Neural progenitor cell (in vitro differentiated cells): ENCODE data around the gene PPFIA2. TPM values are rescaled to one million over a fixed set of nuclear protein-coding genes. Genes with fewer than 3 reads are reported as not detected.

Source experiments
- DNase-seq: peaks from one replicate; pipeline ENCODE4 v3.0.0-alpha.2; 2016; ENCODE audit warnings: low spot score
- H2AFZ ChIP-seq: fragments of 200-600 bp; sonication (generic); replicated peaks from 2 replicates; pipeline ENCODE4 v1.6.1; 2016; ENCODE audit warnings: antibody characterized with exemption
- H3F3A ChIP-seq: fragments of 200-600 bp; sonication (generic); 2 replicates; pipeline ENCODE4 v1.6.1; 2016; ENCODE audit warnings: antibody characterized with exemption, low read depth
- H3K27ac ChIP-seq: fragments of 200-600 bp; sonication (generic); 2 replicates; pipeline ENCODE4 v1.5.1; 2016; ENCODE audit warnings: mild to moderate bottlenecking
- H3K27me3 ChIP-seq: fragments of 200-600 bp; sonication (generic); 2 replicates; pipeline ENCODE4 v1.6.1; 2016; ENCODE audit warnings: mild to moderate bottlenecking, moderate library complexity
- H3K36me3 ChIP-seq: fragments of 200-600 bp; sonication (generic); 2 replicates; pipeline ENCODE4 v1.5.1; 2016
- H3K4me1 ChIP-seq: fragments of 200-600 bp; sonication (generic); 2 replicates; pipeline ENCODE4 v1.6.1; 2016; ENCODE audit warnings: mixed run types
- H3K4me2 ChIP-seq: fragments of 200-600 bp; sonication (generic); 2 replicates; pipeline ENCODE4 v1.6.1; 2016
- H3K4me3 ChIP-seq: fragments of 200-600 bp; sonication (generic); 2 replicates; pipeline ENCODE4 v1.5.1; 2016
- H3K79me2 ChIP-seq: fragments of 200-600 bp; sonication (generic); 2 replicates; pipeline ENCODE4 v1.6.1; 2016; ENCODE audit warnings: low read depth
- H3K9ac ChIP-seq: fragments of 200-600 bp; sonication (generic); 2 replicates; pipeline ENCODE4 v1.6.1; 2016
- H3K9me3 ChIP-seq: fragments of 200-600 bp; sonication (generic); 2 replicates; pipeline ENCODE4 v1.5.1; 2016; ENCODE audit warnings: low read depth
- H4K20me1 ChIP-seq: fragments of 200-600 bp; sonication (generic); 2 replicates; pipeline ENCODE4 v1.6.1; 2016; ENCODE audit warnings: low read depth
- H3K27ac Mint-ChIP-seq: 3 replicates; pipeline ENCODE4 v1.8.0; 2021; ENCODE audit warnings: mixed read lengths
- H3K27me3 Mint-ChIP-seq: 2 replicates; pipeline ENCODE4 v1.8.0; 2022; ENCODE audit warnings: low read depth, mild to moderate bottlenecking, inconsistent platforms, moderate library complexity, mixed read lengths; ENCODE audit not compliant: insufficient read depth
- H3K36me3 Mint-ChIP-seq: 3 replicates; pipeline ENCODE4 v1.8.0; 2021; ENCODE audit warnings: mixed read lengths
- H3K4me1 Mint-ChIP-seq: 3 replicates; pipeline ENCODE4 v1.8.0; 2021; ENCODE audit warnings: mixed read lengths
- H3K4me3 Mint-ChIP-seq: 3 replicates; pipeline ENCODE4 v1.8.0; 2021; ENCODE audit warnings: mild to moderate bottlenecking, moderate library complexity, mixed read lengths
- H3K9me3 Mint-ChIP-seq: 3 replicates; pipeline ENCODE4 v1.8.0; 2020; ENCODE audit warnings: mixed read lengths
- CTCF ChIP-seq: fragments of 200-600 bp; sonication (generic); IDR thresholded peaks from 2 replicates; pipeline ENCODE4 v1.5.1; 2017; ENCODE audit warnings: antibody characterized with exemption, mild to moderate bottlenecking
- EZH2 ChIP-seq: fragments of 200-600 bp; sonication (generic); IDR thresholded peaks from 2 replicates; pipeline ENCODE4 v1.6.1; 2017; ENCODE audit warnings: antibody characterized with exemption, mild to moderate bottlenecking, moderate library complexity
- EZH2phosphoT487 ChIP-seq: fragments of 200-600 bp; sonication (generic); IDR thresholded peaks from 2 replicates; pipeline ENCODE4 v1.6.1; 2017; ENCODE audit warnings: antibody characterized with exemption
- total RNA-seq: library from RNA; depleted of rRNA; stranded (reverse); fragments of >200 nt; gene quantifications from 2 replicates; pipeline ENCODE4 v1.2.3, GENCODE V29; 2015; ENCODE audit warnings: low replicate concordance

The PPFIA2 gene
- total RNA-seq, 1 donor from 2014 or later: 1.4 TPM

- TF ChIP-seq EZH2 (no peak), CTCF (no peak), EZH2phosphoT487 (no peak)
- no peaks in the 10 kb centered on the region for H3K27me3 Mint-ChIP-seq
- DNase-seq: no peak
- H3K4me1 Mint-ChIP-seq: no peaks in the 10 kb centered on the region
- H3K36me3 ChIP-seq: no peaks in the 10 kb centered on the region
- no peaks in the 10 kb centered on the region for H3K9me3 Mint-ChIP-seq
- no peak overlapping the region for H3K4me3 Mint-ChIP-seq
- H3K36me3 Mint-ChIP-seq: no peaks in the 10 kb centered on the region
- H3K27ac ChIP-seq: no peak overlapping the region
- no peaks in the 10 kb centered on the region for H4K20me1 ChIP-seq
- no peak overlapping the region for H2AFZ ChIP-seq
- no peak overlapping the region for H3K4me2 ChIP-seq
- no peaks in the 10 kb centered on the region for H3K27me3 ChIP-seq
- H3K9me3 ChIP-seq: no peaks in the 10 kb centered on the region
- H3K27ac Mint-ChIP-seq: no peak overlapping the region
- H3F3A ChIP-seq: no peaks in the 10 kb centered on the region
- no peaks in the 10 kb centered on the region for H3K4me1 ChIP-seq
- no peak overlapping the region for H3K9ac ChIP-seq
- H3K79me2 ChIP-seq: no peaks in the 10 kb centered on the region
- no peak overlapping the region for H3K4me3 ChIP-seq
Observed at GRCh38 chr12:81288651-81289050, 470.5 kb downstream of the PPFIA2 start.

GRCh38 chr12:81284137-81284536 is 475.0 kb downstream of the PPFIA2 start:
- TF ChIP-seq EZH2phosphoT487: no peak
- no peak for TF ChIP-seq EZH2
- TF ChIP-seq CTCF: no peak
- Mint-ChIP-seq H3K27ac (no peak overlapping the region), H3K9me3 (no peaks in the 10 kb centered on the region), H3K36me3 (no peaks in the 10 kb centered on the region), H3K4me3 (no peak overlapping the region), H3K27me3 (no peaks in the 10 kb centered on the region), H3K4me1 (no peaks in the 10 kb centered on the region)
- Histone ChIP-seq H3K9me3 (no peaks in the 10 kb centered on the region), H3K27me3 (no peaks in the 10 kb centered on the region), H3K27ac (no peak overlapping the region), H3K36me3 (no peaks in the 10 kb centered on the region), H4K20me1 (no peaks in the 10 kb centered on the region), H3K4me2 (no peak overlapping the region), H3K4me1 (no peaks in the 10 kb centered on the region), H3K79me2 (no peaks in the 10 kb centered on the region), H2AFZ (no peak overlapping the region), H3K9ac (no peak overlapping the region), H3K4me3 (no peak overlapping the region), H3F3A (no peaks in the 10 kb centered on the region)
- peak; percentile 1 for DNase-seq

GRCh38 chr12:81274637-81275529 is 484.3 kb downstream of the PPFIA2 start:
- Histone ChIP-seq H3K9ac (no peak overlapping the region), H3K4me3 (no peak overlapping the region), H3K27ac (no peak overlapping the region), H3K36me3 (no peaks in the 10 kb centered on the region), H4K20me1 (no peaks in the 10 kb centered on the region), H3K4me2 (no peak overlapping the region), H3K79me2 (no peaks in the 10 kb centered on the region), H2AFZ (no peak overlapping the region), H3K27me3 (no peaks in the 10 kb centered on the region), H3F3A (no peaks in the 10 kb centered on the region), H3K4me1 (no peaks in the 10 kb centered on the region), H3K9me3 (no peaks in the 10 kb centered on the region)
- no peak overlapping the region for H3K27ac Mint-ChIP-seq
- TF ChIP-seq EZH2phosphoT487 (no peak), EZH2 (no peak), CTCF (no peak)
- H3K9me3 Mint-ChIP-seq: no peaks in the 10 kb centered on the region
- H3K27me3 Mint-ChIP-seq: no peaks in the 10 kb centered on the region
- H3K4me3 Mint-ChIP-seq: no peak overlapping the region
- H3K4me1 Mint-ChIP-seq: no peaks in the 10 kb centered on the region
- DNase-seq: no peak
- no peaks in the 10 kb centered on the region for H3K36me3 Mint-ChIP-seq
